Trophoblast cell (in vitro differentiated cells and primary cell): Measurements from ENCODE around the gene CTSW.
A peak's percentile ranks its signal among the peaks of the same experiment; 100 is the strongest.

Source experiments
- DNase-seq, 2 donors: peaks; one replicate each; pipeline ENCODE4 v3.0.0-alpha.2; 2016
- H2AFZ ChIP-seq: 2 replicates; pipeline ENCODE4 v1.6.1; 2013; ENCODE audit warnings: low read length, moderate library complexity, mild to moderate bottlenecking; ENCODE audit not compliant: insufficient read depth, poor library complexity
- H2AK5ac ChIP-seq: 2 replicates; pipeline ENCODE4 v1.6.1; 2013; ENCODE audit warnings: mild to moderate bottlenecking, low read length
- H2BK120ac ChIP-seq: 2 replicates; pipeline ENCODE4 v1.6.1; 2013; ENCODE audit warnings: low read length, mild to moderate bottlenecking, moderate library complexity; ENCODE audit not compliant: insufficient read depth, poor library complexity
- H2BK12ac ChIP-seq: 2 replicates; pipeline ENCODE4 v1.6.1; 2013; ENCODE audit warnings: mild to moderate bottlenecking, low read length, moderate library complexity
- H2BK5ac ChIP-seq: 2 replicates; pipeline ENCODE4 v1.6.1; 2013; ENCODE audit warnings: low read length, low read depth, moderate library complexity, mild to moderate bottlenecking; ENCODE audit not compliant: poor library complexity
- H3K14ac ChIP-seq: 2 replicates; pipeline ENCODE4 v1.6.1; 2013; ENCODE audit warnings: mild to moderate bottlenecking, low read length
- H3K18ac ChIP-seq: 2 replicates; pipeline ENCODE4 v1.6.1; 2013; ENCODE audit warnings: mild to moderate bottlenecking, low read length
- H3K23ac ChIP-seq: 2 replicates; pipeline ENCODE4 v1.6.1; 2013; ENCODE audit warnings: low read length
- H3K27ac ChIP-seq: 2 replicates; pipeline ENCODE4 v1.5.1; 2013; ENCODE audit warnings: low read depth, mild to moderate bottlenecking, inconsistent platforms, low read length, moderate library complexity
- H3K27me3 ChIP-seq: 2 replicates; pipeline ENCODE4 v1.6.1; 2013; ENCODE audit warnings: inconsistent platforms, mild to moderate bottlenecking, low read length, moderate library complexity; ENCODE audit not compliant: insufficient read depth
- H3K36me3 ChIP-seq, 2 experiments: 1 replicate in 1 of 2; 2 replicates in 1 of 2; pipeline ENCODE4 v1.6.1; 2013; ENCODE audit warnings: low read length in 2 of 2, mild to moderate bottlenecking in 2 of 2, moderate library complexity in 1 of 2; ENCODE audit not compliant: insufficient read depth in 2 of 2, control insufficient read depth in 1 of 2
- H3K4ac ChIP-seq: 2 replicates; pipeline ENCODE4 v1.6.1; 2013; ENCODE audit warnings: low read depth, mild to moderate bottlenecking, low read length, moderate library complexity
- H3K4me1 ChIP-seq, 2 experiments: 1 replicate in 1 of 2; 2 replicates in 1 of 2; pipeline ENCODE4 v1.6.1; 2013; ENCODE audit warnings: low read length in 2 of 2, mild to moderate bottlenecking in 2 of 2, moderate library complexity in 1 of 2; ENCODE audit not compliant: insufficient read depth in 2 of 2, control insufficient read depth in 1 of 2
- H3K4me2 ChIP-seq: 2 replicates; pipeline ENCODE4 v1.6.1; 2013; ENCODE audit warnings: inconsistent platforms, mild to moderate bottlenecking, low read length, moderate library complexity
- H3K4me3 ChIP-seq: 2 replicates; pipeline ENCODE4 v1.5.1; 2013; ENCODE audit warnings: mild to moderate bottlenecking, low read depth, low read length, inconsistent platforms
- H3K79me1 ChIP-seq: one replicate; pipeline ENCODE4 v1.6.1; 2013; ENCODE audit warnings: low read length
- H3K79me2 ChIP-seq: 2 replicates; pipeline ENCODE4 v1.6.1; 2013; ENCODE audit warnings: low read length, mild to moderate bottlenecking; ENCODE audit not compliant: control insufficient read depth, insufficient read depth, poor library complexity
- H3K9ac ChIP-seq: 2 replicates; pipeline ENCODE4 v1.6.1; 2013; ENCODE audit warnings: mild to moderate bottlenecking, low read length
- H3K9me3 ChIP-seq: 2 replicates; pipeline ENCODE4 v1.6.1; 2013; ENCODE audit warnings: low read depth, mild to moderate bottlenecking, control low read depth, inconsistent platforms, low read length; ENCODE audit not compliant: insufficient read depth
- H4K12ac ChIP-seq: 2 replicates; pipeline ENCODE4 v1.6.1; 2013; ENCODE audit warnings: low read depth, mild to moderate bottlenecking, low read length, moderate library complexity
- H4K8ac ChIP-seq: 2 replicates; pipeline ENCODE4 v1.6.1; 2013; ENCODE audit warnings: low read depth, mild to moderate bottlenecking, low read length, moderate library complexity
- H4K91ac ChIP-seq: one replicate; pipeline ENCODE4 v1.6.1; 2013; ENCODE audit warnings: low read depth, mild to moderate bottlenecking, low read length, moderate library complexity
- WGBS: extraction: QIAGEN DNeasy Blood & Tissue Kit; methylation state at CpG from one replicate; pipeline ENCODE4 v1.1.7; 2013; ENCODE audit warnings: missing lambda C conversion rate; ENCODE audit not compliant: insufficient read length, insufficient coverage; ENCODE audit errors: extremely low coverage; 5-methylcytosine and 5-hydroxymethylcytosine counted together

The CTSW gene

DNA sequence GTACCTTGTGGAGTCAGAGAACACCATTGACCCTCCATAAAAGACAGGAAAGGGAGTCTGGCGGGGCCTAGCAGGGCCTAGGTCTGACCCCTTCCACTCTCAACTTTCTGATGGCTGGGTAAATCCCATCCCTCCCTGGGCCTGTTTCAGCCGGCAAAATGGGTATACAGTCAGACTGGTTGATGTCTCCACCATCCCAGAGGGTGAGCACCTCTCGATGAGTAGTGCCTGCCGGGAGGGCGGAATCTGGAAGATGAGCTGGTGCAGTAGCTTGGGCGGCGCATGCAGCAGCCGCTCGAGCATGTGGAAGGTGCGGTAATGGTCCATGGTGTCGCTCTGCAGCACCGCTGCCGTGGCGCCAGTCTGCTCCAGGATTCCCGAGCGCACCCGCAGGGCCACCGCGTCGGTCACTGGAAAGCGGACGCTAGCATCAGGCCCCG, 8.1 kb downstream of the CTSW start:
- WGBS = no CpG with 5 or more reads among the region's 23 CpGs
- Histone ChIP-seq H3K18ac (peak overlapping the region; percentile 87), H2AK5ac (peak overlapping the region; percentile 14), H2BK120ac (peak overlapping the region; percentile 54), H2BK12ac (peak overlapping the region; percentile 19), H3K4me1 (peaks cover 13 to 26% of the 10 kb centered on the region in 2 experiments), H4K91ac (peak overlapping the region; percentile 63), H2AFZ (peak overlapping the region; percentile 78), H3K4me2 (peak overlapping the region; percentile 78), H3K14ac (peak overlapping the region; percentile 67), H3K36me3 (peaks cover 36 to 40% of the 10 kb centered on the region in 2 experiments), H3K4me3 (peak overlapping the region; percentile 92), H3K27ac (peak overlapping the region; percentile 74), H3K27me3 (no peaks in the 10 kb centered on the region), H4K8ac (peak overlapping the region; percentile 86), H3K79me2 (peaks cover 11% of the 10 kb centered on the region), H4K12ac (peak overlapping the region; percentile 4), H3K9ac (peak overlapping the region; percentile 29), H2BK5ac (no peak overlapping the region), H3K79me1 (peaks cover 24% of the 10 kb centered on the region), H3K23ac (no peak overlapping the region), H3K9me3 (no peaks in the 10 kb centered on the region), H3K4ac (no peak overlapping the region)
- DNase-seq = no peak

DNA sequence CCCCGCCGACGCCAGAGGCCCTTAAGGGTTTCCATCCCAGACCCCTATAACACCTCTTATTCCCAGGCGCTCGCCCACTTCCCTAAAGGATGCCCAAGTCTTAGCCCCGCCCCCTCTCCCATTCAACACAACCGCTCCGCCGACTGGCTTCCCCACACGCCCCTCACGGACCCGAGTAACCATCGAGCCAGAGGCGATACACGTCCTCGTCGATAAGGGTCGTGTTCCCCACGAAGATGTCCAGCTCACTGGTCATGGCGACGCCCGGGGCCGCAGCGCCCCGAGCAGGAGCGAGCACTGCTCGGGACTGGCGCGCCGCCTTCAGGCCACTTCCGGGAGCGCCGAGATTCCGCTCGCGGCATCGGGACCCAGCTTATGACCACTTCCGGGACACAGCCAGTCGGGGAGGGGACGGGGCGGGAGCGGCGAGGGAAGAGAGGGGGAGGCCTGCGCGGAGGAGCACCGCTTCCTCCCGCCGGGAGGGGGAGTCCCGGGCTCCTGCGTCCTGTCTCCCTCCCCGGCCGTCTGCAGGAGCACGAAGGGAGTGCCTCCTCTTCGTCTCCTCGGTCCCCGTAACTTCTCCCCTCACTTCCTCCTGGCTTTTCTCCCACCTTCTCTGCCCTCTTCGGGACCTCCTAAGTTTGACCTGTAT, 8.7 kb downstream of the CTSW start, which contains the start of gene FIBP:
Gene FIBP (minus strand): TSS at position 309 of the 652 bp plus-strand sequence. CDS start 53 bp downstream, at position 256.
- peak within 1 kb of the TSS; percentile 67 for H3K4ac ChIP-seq
- peak within 1 kb of the TSS; percentile 86 for H3K9ac ChIP-seq
- peak within 1 kb of the TSS; percentile 19 for H2BK12ac ChIP-seq
- peak within 1 kb of the TSS; percentile 73 for H2BK120ac ChIP-seq
- H3K14ac ChIP-seq = peak within 1 kb of the TSS; percentile 93
- H3K4me1 ChIP-seq = peaks cover 13 to 26% of the 10 kb centered on the region in 2 experiments
- peak within 1 kb of the TSS; percentile 86 for H4K8ac ChIP-seq
- no CpG with 5 or more reads among the region's 57 CpGs for WGBS
- H3K23ac ChIP-seq = no peak within 1 kb of the TSS
- H3K27me3 ChIP-seq = no peaks in the 10 kb centered on the region
- peak within 1 kb of the TSS; percentile 87 for H3K18ac ChIP-seq
- H3K4me3 ChIP-seq = peak within 1 kb of the TSS; percentile 92
- DNase-seq = peak; percentile 95 to 97
- peak within 1 kb of the TSS; percentile 69 for H4K91ac ChIP-seq
- no peaks in the 10 kb centered on the region for H3K9me3 ChIP-seq
- H2BK5ac ChIP-seq = peak within 1 kb of the TSS; percentile 34
- H3K4me2 ChIP-seq = peak within 1 kb of the TSS; percentile 96
- peak within 1 kb of the TSS; percentile 80 for H2AFZ ChIP-seq
- peak within 1 kb of the TSS; percentile 90 for H4K12ac ChIP-seq
- peak within 1 kb of the TSS; percentile 14 for H2AK5ac ChIP-seq
- peaks cover 11% of the 10 kb centered on the region for H3K79me2 ChIP-seq
- H3K36me3 ChIP-seq = peaks cover 31 to 37% of the 10 kb centered on the region in 2 experiments
- H3K79me1 ChIP-seq = peaks cover 24% of the 10 kb centered on the region
- H3K27ac ChIP-seq = peak within 1 kb of the TSS; percentile 76

DNA sequence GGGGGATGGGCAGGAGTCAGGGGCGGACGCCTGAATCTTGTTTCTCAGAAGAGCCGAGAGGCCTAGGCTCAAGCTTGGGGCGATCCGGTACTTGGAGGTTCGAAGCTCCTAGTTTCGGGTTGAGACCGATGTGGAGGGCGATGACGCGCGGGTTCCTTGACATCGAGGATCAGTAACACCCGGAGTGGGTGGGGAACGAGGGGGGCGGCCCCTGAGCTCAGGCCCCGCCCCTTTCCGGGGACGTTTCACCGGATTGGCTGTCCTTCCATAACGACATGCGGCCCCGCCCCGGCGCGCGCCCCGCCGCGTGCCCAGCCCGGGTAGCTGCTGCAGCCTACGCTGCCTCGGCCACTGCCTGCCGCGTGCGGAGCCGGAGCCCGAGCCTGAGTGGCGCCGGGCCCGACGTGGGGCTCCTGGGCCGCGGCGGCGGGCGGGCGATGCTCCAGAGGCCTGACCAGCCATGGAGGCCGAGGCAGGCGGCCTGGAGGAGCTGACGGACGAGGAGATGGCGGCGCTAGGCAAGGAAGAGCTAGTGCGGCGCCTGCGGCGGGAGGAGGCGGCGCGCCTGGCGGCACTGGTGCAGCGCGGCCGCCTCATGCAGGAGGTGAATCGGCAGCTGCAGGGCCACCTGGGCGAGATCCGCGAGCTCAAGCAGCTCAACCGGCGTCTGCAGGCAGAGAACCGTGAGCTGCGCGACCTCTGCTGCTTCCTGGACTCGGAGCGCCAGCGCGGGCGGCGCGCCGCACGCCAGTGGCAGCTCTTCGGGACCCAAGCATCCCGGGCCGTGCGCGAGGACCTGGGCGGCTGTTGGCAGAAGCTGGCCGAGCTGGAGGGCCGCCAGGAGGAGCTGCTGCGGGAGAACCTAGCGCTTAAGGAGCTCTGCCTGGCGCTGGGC, 10.9 kb downstream of the CTSW start, which contains the start of gene CCDC85B:
Gene CCDC85B (plus strand): TSS at position 350 of the 895 bp plus-strand sequence. CDS start 111 bp downstream, at position 461.
- H3K27ac ChIP-seq = peak within 1 kb of the TSS; percentile 38
- H3K9ac ChIP-seq = peak within 1 kb of the TSS; percentile 67
- H3K23ac ChIP-seq = no peak within 1 kb of the TSS
- H2AFZ ChIP-seq = peak within 1 kb of the TSS; percentile 89
- peak within 1 kb of the TSS; percentile 57 for H3K4ac ChIP-seq
- peak within 1 kb of the TSS; percentile 25 for H2BK12ac ChIP-seq
- peak within 1 kb of the TSS; percentile 29 for H4K91ac ChIP-seq
- H3K4me3 ChIP-seq = peak within 1 kb of the TSS; percentile 69
- H3K36me3 ChIP-seq = peaks cover 9 to 16% of the 10 kb centered on the region in 2 experiments
- peak within 1 kb of the TSS; percentile 91 for H3K18ac ChIP-seq
- H3K4me1 ChIP-seq = peaks cover 13 to 26% of the 10 kb centered on the region in 2 experiments
- WGBS = no CpG with 5 or more reads among the region's 94 CpGs
- H3K27me3 ChIP-seq = no peaks in the 10 kb centered on the region
- H3K79me1 ChIP-seq = peaks cover 24% of the 10 kb centered on the region
- peak within 1 kb of the TSS; percentile 85 for H3K14ac ChIP-seq
- peak within 1 kb of the TSS; percentile 70 for H4K12ac ChIP-seq
- peak within 1 kb of the TSS; percentile 96 for H3K4me2 ChIP-seq
- H3K9me3 ChIP-seq = no peaks in the 10 kb centered on the region
- H2BK5ac ChIP-seq = peak within 1 kb of the TSS; percentile 61
- peak within 1 kb of the TSS; percentile 69 for H4K8ac ChIP-seq
- H2BK120ac ChIP-seq = peak within 1 kb of the TSS; percentile 59
- H2AK5ac ChIP-seq = peak within 1 kb of the TSS; percentile 60
- peak; percentile 95 to 97 for DNase-seq
- H3K79me2 ChIP-seq = peaks cover 11% of the 10 kb centered on the region
